Measurements from ENCODE around the gene RDH11. TPM values are rescaled to one million over a fixed set of nuclear protein-coding genes. Genes with fewer than 3 reads are reported as not detected.
"Not testable (repeated sequence)": the region's sequence is repeated elsewhere in the genome, so short reads cannot be mapped to it uniquely, and the experiment has no call there.

Gene RDH11
- total and polyA plus RNA-seq, 10 of the 15 experiments (the other 5 are each of a cell fraction or from before 2014, with no cell fraction given): 49.7 to 161 (median 77.2) TPM

GRCh38 chr14:67710209-67710608 is 14.6 kb upstream of the RDH11 start:
- DNase-seq (ENCODE audit: low read depth, low spot score): no peak
- no peak overlapping the region for H3K4me2 ChIP-seq (ENCODE audit: control insufficient read depth, insufficient read depth)
- CTCF ChIA-PET: interaction anchor here (1.6 to 1.8 kb wide), 2 partner anchors 12 to 126 kb away, joined by 4 to 5 read pairs; no protein-coding TSS in a partner anchor
- no peaks in the 10 kb centered on the region for H3K79me2 ChIP-seq (ENCODE audit: control insufficient read depth, insufficient read depth, low read length)
- no peaks in the 10 kb centered on the region for H4K20me1 ChIP-seq (ENCODE audit: control insufficient read depth, insufficient read depth)
- H3K4me3 ChIP-seq: no peak overlapping the region
- H3K27ac ChIP-seq (ENCODE audit: control insufficient read depth, insufficient read depth): no peak overlapping the region
- SMC1A ChIA-PET (ENCODE audit: uncharacterized antibody, unreplicated experiment): interaction anchor here (1.6 to 1.9 kb wide), 2 partner anchors 139 to 142 kb away, joined by 4 to 6 read pairs; no protein-coding TSS in a partner anchor
- no peak overlapping the region for H2AFZ ChIP-seq (ENCODE audit: control insufficient read depth, low read depth, low read length)
- in situ Hi-C loops (cut with MboI): no loop called here
- no peak for ATAC-seq
- intact Hi-C loops (cut with micrococcal nuclease; ENCODE audit: unreplicated experiment): no loop called here
- no peak overlapping the region for H3K9ac ChIP-seq (ENCODE audit: control insufficient read depth, insufficient read depth, low read length)
- H3K27me3 ChIP-seq (replicated peaks in 1 of 2; ENCODE audit: control insufficient read depth in 2 of 2, insufficient read depth in 2 of 2, low read length in 1 of 2): no peaks in the 10 kb centered on the region
- POLR2A ChIA-PET: interaction anchor here (1.1 kb wide), 1 partner anchor 92 kb away, joined by 4 read pairs; no protein-coding TSS in a partner anchor
- H3K36me3 ChIP-seq (ENCODE audit: control insufficient read depth in 2 of 2, insufficient read depth in 2 of 2, low read length in 1 of 2): no peaks in the 10 kb centered on the region
- TF ChIP-seq RELA (IDR thresholded peaks at IDR 0.05; ENCODE audit: borderline replicate concordance, partially characterized antibody) (no peak), SUPT20H (IDR thresholded peaks at IDR 0.05; ENCODE audit: borderline replicate concordance, control insufficient read depth, low read depth, low read length) (no peak), IRF3 (IDR thresholded peaks at IDR 0.05) (no peak), CHD4 (IDR thresholded peaks at IDR 0.05) (no peak)
- whole genome bisulfite sequencing (ENCODE audit: insufficient coverage, insufficient replicate concordance, low lambda C conversion rate, missing lambda C conversion rate): 72% methylated on average over 2 of the region's 2 CpGs
- no peak for FAIRE-seq
- no peaks in the 10 kb centered on the region; the same call in none of the 3 replicates for H3K9me3 ChIP-seq (replicated peaks; ENCODE audit: control insufficient read depth, insufficient read depth, low read length)
- no TSS peak for BruUV-seq (replicated peaks)
- no peaks in the 10 kb centered on the region for H3K4me1 ChIP-seq (ENCODE audit: control insufficient read depth, insufficient read depth, low read length)
- RAD21 ChIA-PET (ENCODE audit: unreplicated experiment): no interaction called here

GRCh38 chr14:67709796-67710195 is 14.2 kb upstream of the RDH11 start:
- intact Hi-C loops (cut with micrococcal nuclease; ENCODE audit: unreplicated experiment): not testable (repeated sequence)

GRCh38 chr14:67709346-67709745 is 13.8 kb upstream of the RDH11 start:
- POLR2A ChIA-PET, FAIRE-seq: not testable (repeated sequence)

More at GRCh38 chr14:67709796-67710195, 14.2 kb upstream of the RDH11 start:
- H3K9ac ChIP-seq (ENCODE audit: control insufficient read depth, insufficient read depth, low read length); H3K9me3 ChIP-seq (replicated peaks; ENCODE audit: control insufficient read depth, insufficient read depth, low read length); H3K27me3 ChIP-seq (replicated peaks in 1 of 2; ENCODE audit: control insufficient read depth in 2 of 2, insufficient read depth in 2 of 2, low read length in 1 of 2); H3K27ac ChIP-seq (ENCODE audit: control insufficient read depth, insufficient read depth); H3K4me3 ChIP-seq; H3K4me1 ChIP-seq (ENCODE audit: control insufficient read depth, insufficient read depth, low read length); H2AFZ ChIP-seq (ENCODE audit: control insufficient read depth, low read depth, low read length); RAD21 ChIA-PET (ENCODE audit: unreplicated experiment); H3K79me2 ChIP-seq (ENCODE audit: control insufficient read depth, insufficient read depth, low read length); H3K36me3 ChIP-seq (ENCODE audit: control insufficient read depth in 2 of 2, insufficient read depth in 2 of 2, low read length in 1 of 2); DNase-seq (ENCODE audit: low read depth, low spot score); ATAC-seq; H3K4me2 ChIP-seq (ENCODE audit: control insufficient read depth, insufficient read depth); FAIRE-seq; H4K20me1 ChIP-seq (ENCODE audit: control insufficient read depth, insufficient read depth); BruUV-seq (replicated peaks): not testable (repeated sequence)
- in situ Hi-C loops (cut with MboI): loop anchor here (10.0 kb wide), 2 partner anchors 125 to 285 kb away; no protein-coding TSS in a partner anchor
- POLR2A ChIA-PET: interaction anchor here (1.1 kb wide), 1 partner anchor 91 kb away, joined by 4 read pairs; no protein-coding TSS in a partner anchor
- 0% methylated on average over 1 of the region's 1 CpG for WGBS (ENCODE audit: insufficient coverage, insufficient replicate concordance, low lambda C conversion rate, missing lambda C conversion rate)
- SMC1A ChIA-PET (ENCODE audit: uncharacterized antibody, unreplicated experiment): interaction anchor here (1.6 to 1.9 kb wide), 2 partner anchors 138 to 142 kb away, joined by 4 to 6 read pairs; no protein-coding TSS in a partner anchor
- CTCF ChIA-PET: interaction anchor here (1.6 to 1.8 kb wide), 2 partner anchors 11 to 125 kb away, joined by 4 to 5 read pairs; no protein-coding TSS in a partner anchor

More at GRCh38 chr14:67709346-67709745, 13.8 kb upstream of the RDH11 start:
- in situ Hi-C loops (cut with MboI): loop anchor here (10.0 kb wide), 2 partner anchors 125 to 285 kb away; no protein-coding TSS in a partner anchor
- H3K36me3 ChIP-seq (ENCODE audit: control insufficient read depth in 2 of 2, insufficient read depth in 2 of 2, low read length in 1 of 2); H3K4me2 ChIP-seq (ENCODE audit: control insufficient read depth, insufficient read depth); H3K9ac ChIP-seq (ENCODE audit: control insufficient read depth, insufficient read depth, low read length); BruUV-seq (replicated peaks); H3K27me3 ChIP-seq (replicated peaks in 1 of 2; ENCODE audit: control insufficient read depth in 2 of 2, insufficient read depth in 2 of 2, low read length in 1 of 2); H3K27ac ChIP-seq (ENCODE audit: control insufficient read depth, insufficient read depth); H4K20me1 ChIP-seq (ENCODE audit: control insufficient read depth, insufficient read depth); H2AFZ ChIP-seq (ENCODE audit: control insufficient read depth, low read depth, low read length); ATAC-seq; H3K9me3 ChIP-seq (replicated peaks; ENCODE audit: control insufficient read depth, insufficient read depth, low read length); H3K4me3 ChIP-seq; H3K4me1 ChIP-seq (ENCODE audit: control insufficient read depth, insufficient read depth, low read length); DNase-seq (ENCODE audit: low read depth, low spot score); intact Hi-C loops (cut with micrococcal nuclease; ENCODE audit: unreplicated experiment); H3K79me2 ChIP-seq (ENCODE audit: control insufficient read depth, insufficient read depth, low read length): not testable (repeated sequence)
- ChIA-PET CTCF (interaction anchor here (0.7 kb wide), 2 partner anchors 11 to 1818 kb away, joined by 3 to 4 read pairs; no protein-coding TSS in a partner anchor), SMC1A (ENCODE audit: uncharacterized antibody, unreplicated experiment) (interaction anchor here (1.9 kb wide), 1 partner anchor 138 kb away, joined by 6 read pairs; no protein-coding TSS in a partner anchor), RAD21 (ENCODE audit: unreplicated experiment) (interaction anchor here (0.7 kb wide), 1 partner anchor 281 kb away, joined by 4 read pairs; no protein-coding TSS in a partner anchor)
